GM19324 (cell line): Measurements from ENCODE around the gene EMC9.

ENCODE experiments used
- ATAC-seq: cut with Tn5 transposase; IDR thresholded peaks from one replicate; pipeline ENCODE4 v1.9.1; 2021; ENCODE audit warnings: mild to moderate bottlenecking, moderate library complexity; ENCODE audit not compliant: unreplicated experiment, low FRiP score

EMC9 gene

GRCh38 chr14:24093901-24094840, 47.2 kb downstream of the EMC9 start, which contains the start of gene PCK2:
PCK2 (plus strand) TSS chr14:24094311; CDS start chr14:24094406, 95 bp downstream.
- ATAC-seq: peak; percentile 59

DNA sequence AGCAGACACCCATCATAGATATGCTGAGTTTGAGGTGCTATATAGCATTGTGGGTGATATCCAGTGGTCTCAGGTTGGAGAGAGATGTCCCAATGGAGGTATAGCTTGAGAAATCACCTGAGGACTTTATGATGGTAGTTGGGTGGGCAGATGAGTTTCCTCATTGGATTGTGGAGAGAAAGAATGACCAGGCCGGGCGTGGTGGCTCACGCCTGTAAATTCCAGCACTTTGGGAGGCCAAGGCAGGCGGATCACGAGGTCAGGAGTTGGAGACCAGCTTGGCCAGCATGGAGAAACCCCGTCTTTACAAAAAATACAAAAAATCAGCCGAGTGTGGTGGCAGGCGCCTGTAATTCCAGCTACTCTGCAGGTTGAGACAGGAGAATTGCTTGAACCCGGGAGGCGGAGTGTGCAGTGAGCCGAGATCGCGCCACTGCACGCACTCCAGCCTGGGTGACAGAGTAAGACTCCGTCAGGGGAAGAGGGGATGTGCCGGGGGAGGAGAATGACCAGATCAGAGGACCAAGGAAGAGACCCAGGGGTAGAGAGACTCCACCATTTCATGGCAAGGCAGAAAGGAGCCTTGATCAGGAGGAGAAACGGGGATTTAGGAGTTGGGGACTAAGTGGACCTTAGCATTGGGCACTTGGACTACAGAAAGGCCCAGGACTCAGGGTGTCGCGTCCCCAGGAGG, 48.0 kb downstream of the EMC9 start:
- no peak for ATAC-seq

GRCh38 chr14:24092505-24093206, 48.7 kb downstream of the EMC9 start:
- ATAC-seq: no peak

DNA sequence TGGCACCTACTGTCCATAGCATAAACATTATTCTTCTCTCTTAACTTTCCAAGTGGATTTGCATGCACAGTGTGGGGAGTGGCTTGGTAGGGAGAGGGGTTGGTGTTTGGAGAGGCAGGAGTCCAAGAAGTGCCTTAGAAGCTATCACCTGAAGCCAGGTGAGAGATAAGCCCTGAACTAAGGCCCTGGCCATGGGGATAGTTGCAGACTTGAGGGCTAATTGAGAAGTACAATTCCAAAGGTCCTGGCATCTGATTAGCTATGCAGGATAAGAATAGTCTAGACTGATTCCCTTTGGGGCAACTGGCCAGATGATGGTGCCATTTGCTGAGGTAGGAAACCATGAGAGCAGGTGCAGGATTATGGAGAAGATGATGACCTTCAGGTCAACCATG, 49.3 kb downstream of the EMC9 start:
- no peak for ATAC-seq

DNA sequence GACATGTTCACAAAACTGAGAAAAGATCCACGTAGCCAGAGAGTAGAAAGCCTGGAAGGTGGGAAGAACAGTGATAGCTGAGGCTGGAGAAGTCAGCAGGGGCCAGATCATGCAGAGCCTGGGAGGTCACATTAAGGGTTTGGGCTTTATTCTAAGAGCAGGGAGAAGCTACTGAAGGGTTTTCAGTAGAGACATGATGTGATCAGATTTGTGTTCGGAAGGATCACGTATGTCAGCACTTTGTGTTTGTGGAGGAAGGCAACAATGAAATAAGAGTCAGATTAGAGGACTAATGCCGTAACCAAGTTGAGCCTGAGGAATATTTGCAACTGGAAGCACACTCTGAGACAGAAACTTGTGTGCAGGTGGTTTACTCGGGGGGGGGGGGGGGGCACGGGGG, 51.5 kb downstream of the EMC9 start:
- no peak for ATAC-seq
